ENCODE results near the gene MYOM1.

The MYOM1 gene

GRCh38 chr18:3219631-3220335 lies at the start of gene MYOM1:
Gene MYOM1, minus strand, starts transcription at chr18:3219968. Its CDS starts 4,745 bp downstream, at chr18:3215223.
- no peak for TF ChIP-seq CTCF (IDR thresholded peaks at IDR 0.05; ENCODE audit: low read depth, low read length, missing control alignments)
- no peak within 1 kb of the TSS for H3K4me3 ChIP-seq (ENCODE audit: low read depth, low read length)
- no peak for DNase-seq (ENCODE audit: low read depth)

DNA sequence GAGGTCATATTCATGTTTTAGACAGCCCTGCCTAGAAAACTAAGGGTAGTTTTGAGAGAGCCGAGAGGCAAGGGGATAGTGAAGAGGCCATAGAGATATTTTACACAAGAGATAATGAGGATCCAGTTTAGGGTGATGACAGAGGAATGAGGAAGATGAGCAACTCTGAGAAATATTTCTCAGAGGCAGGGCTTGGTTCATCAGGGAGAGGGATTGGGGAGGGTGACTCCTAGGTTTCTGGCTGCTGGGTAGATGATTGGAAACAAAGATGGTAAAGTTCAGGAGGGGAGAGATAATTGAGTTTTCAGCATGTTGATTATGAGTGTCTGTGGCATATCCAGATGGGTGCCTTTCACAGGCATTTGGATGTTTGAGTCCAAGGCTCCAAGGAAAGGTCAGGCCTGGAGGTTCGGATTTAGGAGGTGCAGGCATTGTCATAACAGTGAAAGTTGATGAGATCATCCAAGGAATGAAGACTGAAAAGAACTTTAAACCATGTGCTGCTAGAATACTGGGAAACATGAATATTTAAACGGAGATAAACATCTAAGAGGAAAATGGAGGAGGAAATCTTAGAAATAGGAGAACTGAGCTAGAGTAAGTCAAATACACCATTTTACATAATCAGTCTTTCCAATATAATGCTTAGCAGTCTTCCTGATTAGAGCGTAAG lies 49.6 kb upstream of the MYOM1 start:
- no peak for DNase-seq (ENCODE audit: low read depth)
- H3K4me3 ChIP-seq (ENCODE audit: low read depth, low read length) = no peak overlapping the region
- no peak for TF ChIP-seq CTCF (IDR thresholded peaks at IDR 0.05; ENCODE audit: low read depth, low read length, missing control alignments)

GRCh38 chr18:3268306-3268705 lies 48.5 kb upstream of the MYOM1 start:
- H3K4me3 ChIP-seq (ENCODE audit: low read depth, low read length) = no peak overlapping the region
- DNase-seq (ENCODE audit: low read depth) = no peak
- TF ChIP-seq CTCF (IDR thresholded peaks at IDR 0.05; ENCODE audit: low read depth, low read length, missing control alignments) = no peak

GRCh38 chr18:3266062-3266608 lies 46.4 kb upstream of the MYOM1 start:
- DNase-seq (ENCODE audit: low read depth) = no peak
- H3K4me3 ChIP-seq (ENCODE audit: low read depth, low read length) = no peak overlapping the region
- no peak for TF ChIP-seq CTCF (IDR thresholded peaks at IDR 0.05; ENCODE audit: low read depth, low read length, missing control alignments)

DNA sequence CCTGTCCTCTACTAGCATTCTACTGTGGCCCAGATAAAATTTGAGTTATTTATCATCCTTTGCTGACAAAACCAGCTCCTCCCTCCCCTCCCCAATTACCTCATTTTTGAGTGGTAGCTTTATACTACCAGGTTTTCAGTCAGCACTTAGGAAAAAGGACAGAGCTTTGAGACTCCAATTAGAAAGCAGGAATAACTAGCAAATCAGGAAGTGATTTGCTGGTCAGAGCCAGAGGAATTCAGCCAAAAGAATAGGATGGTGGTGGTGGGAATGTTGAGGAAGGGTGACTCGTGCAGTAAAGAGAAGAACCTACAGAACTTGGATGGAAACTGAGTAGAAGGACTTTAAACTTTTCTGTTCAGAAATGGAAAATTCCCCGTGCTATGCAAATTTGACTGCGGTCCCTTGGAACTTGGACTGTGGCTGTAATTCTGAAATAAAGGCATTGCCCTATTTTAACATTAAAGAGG lies 45.8 kb upstream of the MYOM1 start:
- DNase-seq (ENCODE audit: low read depth) = no peak
- TF ChIP-seq CTCF (IDR thresholded peaks at IDR 0.05; ENCODE audit: low read depth, low read length, missing control alignments) = no peak
- H3K4me3 ChIP-seq (ENCODE audit: low read depth, low read length) = no peak overlapping the region

- TF ChIP-seq CTCF (IDR thresholded peaks at IDR 0.05; ENCODE audit: low read depth, low read length, missing control alignments) = no peak
- no peak overlapping the region for H3K4me3 ChIP-seq (ENCODE audit: low read depth, low read length)
- DNase-seq (ENCODE audit: low read depth) = no peak
Observed at GRCh38 chr18:3264362-3264761, 44.6 kb upstream of the MYOM1 start.
